SK-N-SH (cell line): ENCODE results near the gene POU2AF1. TPM values are rescaled to one million over a fixed set of nuclear protein-coding genes. Genes with fewer than 3 reads are reported as not detected.

Experiments
- CTCF ChIA-PET: fragments of 300-600, 350-600 bp; formaldehyde crosslinking; extraction: SDS; loops from one replicate; lab custom pipeline; 2021; lab: Yijun Ruan, JAX
- POLR2A ChIA-PET: fragments of 350-600 bp; sonication (Branson Sonifier 250); formaldehyde crosslinking; extraction: SDS; loops from one replicate; lab custom pipeline; 2020; ENCODE audit warnings: antibody characterized with exemption, inconsistent platforms; lab: Yijun Ruan, JAX
- DNase-seq: peaks from one replicate; pipeline ENCODE4 v3.0.0; 2012
- H2AFZ ChIP-seq: fragments of 200-600 bp; sonication (generic); 2 replicates; pipeline ENCODE4 v1.8.1; 2016; ENCODE audit warnings: antibody characterized with exemption, mild to moderate bottlenecking, low read depth
- H3F3A ChIP-seq: fragments of 200-600 bp; sonication (generic); replicated peaks from 2 replicates; pipeline ENCODE3; 2016; ENCODE audit warnings: antibody characterized with exemption, mild to moderate bottlenecking; ENCODE audit not compliant: insufficient read depth
- H3K27ac ChIP-seq, 2 experiments: fragments of 200-500 bp in 1 of 2; fragments of 200-600 bp in 1 of 2; sonication (Bioruptor generic) in 1 of 2; sonication (generic), shearing (Covaris generic) in 1 of 2; 2 replicates each; pipeline versions ENCODE4 v1.5.1 to v1.6.1; 2014 to 2016; ENCODE audit warnings: low read depth in 2 of 2, inconsistent platforms in 1 of 2, low read length in 1 of 2, mild to moderate bottlenecking in 1 of 2, mixed read lengths in 1 of 2
- H3K27me3 ChIP-seq: fragments of 200-600 bp; sonication (generic), shearing (Covaris generic); 2 replicates; pipeline ENCODE4 v1.6.1; 2016; ENCODE audit warnings: mixed run types; ENCODE audit not compliant: insufficient read depth
- H3K36me3 ChIP-seq, 2 experiments: fragments of 200-500 bp in 1 of 2; fragments of 200-600 bp in 1 of 2; sonication (Bioruptor generic) in 1 of 2; sonication (generic) in 1 of 2; replicated peaks in 1 of 2; 2 replicates each; pipeline versions ENCODE3 to v1.5.1; 2014 to 2016; ENCODE audit warnings: low read length in 1 of 2, mild to moderate bottlenecking in 1 of 2; ENCODE audit not compliant: insufficient read depth in 2 of 2, control insufficient read depth in 1 of 2
- H3K4me1 ChIP-seq, 2 experiments: fragments of 200-500 bp in 1 of 2; fragments of 200-600 bp in 1 of 2; sonication (Bioruptor generic) in 1 of 2; sonication (generic), shearing (Covaris generic) in 1 of 2; 2 replicates each; pipeline versions ENCODE4 v1.5.1 to v1.6.1; 2014 to 2016; ENCODE audit warnings: low read depth in 1 of 2, low read length in 1 of 2, mixed run types in 1 of 2; ENCODE audit not compliant: insufficient read depth in 2 of 2, control insufficient read depth in 1 of 2
- H3K4me2 ChIP-seq: fragments of 200-600 bp; sonication (generic), shearing (Covaris generic); 2 replicates; pipeline ENCODE4 v1.6.1; 2017; ENCODE audit warnings: mixed run types
- H3K4me3 ChIP-seq, 2 experiments: fragments of 200-500 bp in 1 of 2; fragments of 200-600 bp in 1 of 2; sonication (Bioruptor generic) in 1 of 2; sonication (generic), shearing (Covaris generic) in 1 of 2; 2 replicates each; pipeline versions ENCODE4 v1.5.1 to v1.8.1; 2014 to 2016; ENCODE audit warnings: low read depth in 2 of 2, inconsistent platforms in 1 of 2, low read length in 1 of 2, mild to moderate bottlenecking in 1 of 2, mixed read lengths in 1 of 2, moderate library complexity in 1 of 2
- H3K79me2 ChIP-seq: fragments of 200-600 bp; sonication (generic); 2 replicates; pipeline ENCODE4 v1.8.1; 2017; ENCODE audit warnings: mild to moderate bottlenecking; ENCODE audit not compliant: insufficient read depth
- H3K9ac ChIP-seq: fragments of 200-600 bp; sonication (generic); 2 replicates; pipeline ENCODE4 v1.6.1; 2017; ENCODE audit warnings: mixed run types
- H3K9me2 ChIP-seq: fragments of 200-600 bp; sonication (generic); 2 replicates; pipeline ENCODE4 v1.6.1; 2017; ENCODE audit warnings: mixed run types
- H3K9me3 ChIP-seq: fragments of 200-600 bp; sonication (generic); 2 replicates; pipeline ENCODE4 v1.6.1; 2017; ENCODE audit warnings: mixed run types, mild to moderate bottlenecking, moderate library complexity
- H4K20me1 ChIP-seq: fragments of 200-600 bp; sonication (generic); 2 replicates; pipeline ENCODE4 v1.6.1; 2017; ENCODE audit warnings: mild to moderate bottlenecking, mixed run types; ENCODE audit not compliant: insufficient read depth
- CHD2 ChIP-seq: fragments of 150-350 bp; IDR thresholded peaks from 2 replicates; pipeline ENCODE4 v1.6.1; 2018; ENCODE audit warnings: low read length; ENCODE audit not compliant: partially characterized antibody
- ELF1 ChIP-seq: IDR thresholded peaks from 2 replicates; pipeline ENCODE4 v1.4.0; 2012
- EP300 ChIP-seq, 2 experiments: IDR thresholded peaks; 2 replicates each; pipeline versions ENCODE4 v1.4.0 to v1.6.1; 2012; ENCODE audit warnings: borderline replicate concordance in 1 of 2, low read depth in 1 of 2, low read length in 1 of 2
- EZH2phosphoT487 ChIP-seq: fragments of 200-600 bp; sonication (generic); IDR thresholded peaks from 2 replicates; pipeline ENCODE4 v1.6.1; 2017; ENCODE audit warnings: low read depth, mixed run types, mild to moderate bottlenecking, antibody characterized with exemption, moderate library complexity, borderline replicate concordance
- FOSL2 ChIP-seq: IDR thresholded peaks from 2 replicates; pipeline ENCODE4 v1.4.0; 2012; ENCODE audit warnings: low read depth, mild to moderate bottlenecking, moderate library complexity, borderline replicate concordance
- FOXJ3 ChIP-seq: sonication (generic); formaldehyde crosslinking; IDR thresholded peaks from 2 replicates; pipeline ENCODE4 v1.5.1; 2020; ENCODE audit warnings: mild to moderate bottlenecking, missing genetic modification reagents
- GABPA ChIP-seq: IDR thresholded peaks from 2 replicates; pipeline ENCODE4 v1.4.0; 2012; ENCODE audit warnings: low read depth, mild to moderate bottlenecking
- GATA2 ChIP-seq: sonication (generic); formaldehyde crosslinking; IDR thresholded peaks from 2 replicates; pipeline ENCODE4 v1.5.0; 2020; ENCODE audit warnings: mild to moderate bottlenecking, missing genetic modification reagents
- JUND ChIP-seq: IDR thresholded peaks from 2 replicates; pipeline ENCODE4 v1.4.0; 2012
- MEF2A ChIP-seq: IDR thresholded peaks from 2 replicates; pipeline ENCODE4 v1.4.0; 2012; ENCODE audit warnings: low read depth, borderline replicate concordance
- POLR2AphosphoS5 ChIP-seq: IDR thresholded peaks from 2 replicates; pipeline ENCODE4 v1.6.1; 2012; ENCODE audit warnings: low read depth, low read length
- RAD21 ChIP-seq: IDR thresholded peaks from 2 replicates; pipeline ENCODE4 v1.6.1; 2012; ENCODE audit warnings: mild to moderate bottlenecking, low read length
- RCOR1 ChIP-seq: fragments of 150-350 bp; IDR thresholded peaks from 2 replicates; pipeline ENCODE4 v1.6.1; 2017; ENCODE audit warnings: antibody characterized with exemption, low read length
- RFX5 ChIP-seq: IDR thresholded peaks from 2 replicates; pipeline ENCODE4 v1.6.1; 2012; ENCODE audit warnings: mild to moderate bottlenecking, improper control_type of control experiment, low read length
- SIN3A ChIP-seq: IDR thresholded peaks from 2 replicates; pipeline ENCODE4 v1.6.1; 2012; ENCODE audit warnings: low read depth, mild to moderate bottlenecking, low read length, moderate library complexity, borderline replicate concordance
- SMC3 ChIP-seq: IDR thresholded peaks from 2 replicates; pipeline ENCODE4 v1.6.1; 2012; ENCODE audit warnings: low read depth, low read length, improper control_type of control experiment
- TAF1 ChIP-seq: IDR thresholded peaks from 2 replicates; pipeline ENCODE4 v1.6.1; 2012; ENCODE audit warnings: low read depth, mild to moderate bottlenecking, low read length, moderate library complexity, borderline replicate concordance
- TCF12 ChIP-seq: IDR thresholded peaks from 2 replicates; pipeline ENCODE4 v1.4.0; 2012
- TEAD4 ChIP-seq: IDR thresholded peaks from 2 replicates; pipeline ENCODE4 v1.4.0; 2012; ENCODE audit warnings: mild to moderate bottlenecking, borderline replicate concordance; ENCODE audit not compliant: insufficient read depth
- WGBS: methylation state at CpG from one replicate; pipeline ENCODE4 v1.1.6; 2017; ENCODE audit warnings: low lambda C conversion rate; 5-methylcytosine and 5-hydroxymethylcytosine counted together
- polyA plus RNA-seq, 3 experiments: library from polyadenylated mRNA; depleted of rRNA; stranded (reverse); fragments of >200 nt; gene quantifications; 2 replicates each; pipeline ENCODE4 v1.2.3, GENCODE V29; 2012

The POU2AF1 gene
- polyA plus RNA-seq, 1 of the 3 experiments (the other 2 are of a cell fraction): 0.07 TPM

DNA sequence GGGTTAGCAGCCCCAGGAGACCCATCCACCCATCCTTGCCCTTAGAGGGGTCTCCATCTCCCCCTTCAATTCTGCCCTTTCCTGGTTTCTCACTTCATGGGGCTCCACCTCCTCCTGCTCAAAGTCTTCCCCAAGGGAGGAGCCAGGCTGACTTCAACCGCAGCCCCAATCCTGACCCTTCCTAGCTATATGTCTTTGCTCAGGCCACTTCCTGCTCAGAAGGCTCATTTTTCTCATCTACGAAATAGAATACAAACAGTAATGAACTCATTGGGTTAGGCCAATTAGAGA is 24.5 kb downstream of the POU2AF1 start:
- no peaks in the 10 kb centered on the region for H3K9me2 ChIP-seq
- H2AFZ ChIP-seq: no peak overlapping the region
- 75% methylated on average over 2 of the region's 2 CpGs for WGBS
- CTCF ChIA-PET: interaction anchor here (0.5 to 2.0 kb wide), 3 partner anchors 11 to 74 kb away, joined by 3 to 8 read pairs (median 3); no protein-coding TSS in a partner anchor
- H3K36me3 ChIP-seq: no peaks in the 10 kb centered on the region
- H3K9ac ChIP-seq: no peak overlapping the region
- no peaks in the 10 kb centered on the region for H3K79me2 ChIP-seq
- H3K9me3 ChIP-seq: no peaks in the 10 kb centered on the region
- TF ChIP-seq FOXJ3: no peak
- TF ChIP-seq SIN3A: no peak
- no peak for TF ChIP-seq SMC3
- TF ChIP-seq GABPA: no peak
- no peak for TF ChIP-seq RAD21
- TF ChIP-seq TAF1: no peak
- TF ChIP-seq RFX5: no peak
- no peak for TF ChIP-seq EP300 (IDR thresholded peaks at IDR 0.05; ENCODE audit: borderline replicate concordance in 1 of 2, low read depth in 1 of 2, low read length in 1 of 2)
- TF ChIP-seq MEF2A: no peak
- no peak for TF ChIP-seq POLR2AphosphoS5
- no peak for TF ChIP-seq GATA2 (CRISPR knock-in tag)
- H3K4me2 ChIP-seq: no peak overlapping the region
- no peak for DNase-seq
- no peaks in the 10 kb centered on the region for H4K20me1 ChIP-seq
- H3K27me3 ChIP-seq: no peaks in the 10 kb centered on the region
- no peaks in the 10 kb centered on the region for H3K4me1 ChIP-seq
- no peaks in the 10 kb centered on the region for H3F3A ChIP-seq
- H3K4me3 ChIP-seq: no peak overlapping the region
- POLR2A ChIA-PET: no interaction called here
- H3K27ac ChIP-seq: no peak overlapping the region

DNA sequence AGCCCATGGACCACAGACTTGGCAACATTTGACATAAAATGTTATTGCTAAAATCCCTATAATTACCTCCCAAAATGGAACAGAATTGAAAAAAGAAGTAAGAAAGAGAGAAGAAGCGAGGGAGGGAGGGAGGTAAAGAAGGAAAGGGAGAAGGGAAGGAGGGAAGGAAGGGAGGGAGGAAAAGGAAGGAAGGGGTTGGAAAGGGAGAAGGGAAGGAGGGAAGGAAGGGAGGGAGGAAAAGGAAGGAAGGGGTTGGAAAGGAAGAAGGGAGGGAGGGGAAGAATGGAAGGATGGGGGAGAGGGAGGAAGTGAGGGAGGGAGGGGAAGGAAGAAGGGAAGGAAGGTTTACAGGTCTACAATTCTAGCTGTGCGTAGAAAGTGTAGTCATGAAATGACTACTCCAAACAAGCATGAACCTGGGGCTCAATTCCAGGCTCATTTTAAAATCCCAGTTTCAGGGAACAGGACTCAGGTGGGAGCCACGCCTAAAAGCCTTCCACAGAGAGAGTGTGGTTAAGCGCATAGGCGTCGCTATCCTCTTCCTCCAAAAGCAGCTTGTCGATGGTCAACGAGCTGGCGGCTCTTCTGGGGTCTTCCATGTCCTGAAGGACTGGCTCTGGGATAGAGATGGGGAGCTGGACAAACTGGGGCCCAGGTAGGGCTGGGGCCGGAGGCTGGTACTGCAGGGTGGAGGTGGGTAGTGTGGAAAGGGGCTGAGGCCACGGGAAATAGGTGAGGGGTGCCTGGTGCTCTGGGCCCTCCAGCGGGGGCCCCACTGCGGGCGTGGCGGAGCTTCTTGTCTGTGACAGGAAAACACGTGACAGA is 25.1 kb downstream of the POU2AF1 start:
- Histone ChIP-seq H3K9me2 (no peaks in the 10 kb centered on the region), H3K79me2 (no peaks in the 10 kb centered on the region), H3K9ac (no peak overlapping the region), H3K27me3 (no peaks in the 10 kb centered on the region), H3K9me3 (no peaks in the 10 kb centered on the region), H3K27ac (no peak overlapping the region), H3F3A (no peaks in the 10 kb centered on the region), H4K20me1 (no peaks in the 10 kb centered on the region), H3K36me3 (no peaks in the 10 kb centered on the region), H3K4me2 (no peak overlapping the region), H3K4me3 (no peak overlapping the region), H3K4me1 (no peaks in the 10 kb centered on the region), H2AFZ (no peak overlapping the region)
- ChIA-PET POLR2A (no interaction called here), CTCF (interaction anchor here (0.5 to 2.0 kb wide), 3 partner anchors 11 to 75 kb away, joined by 3 to 8 read pairs (median 3); no protein-coding TSS in a partner anchor)
- DNase-seq: no peak
- TF ChIP-seq TAF1 (no peak), TEAD4 (no peak), MEF2A (no peak), RCOR1 (no peak), TCF12 (no peak), FOSL2 (no peak), CHD2 (no peak), EZH2phosphoT487 (no peak), GATA2 (CRISPR knock-in tag) (no peak), ELF1 (no peak), JUND (no peak)
- WGBS: 68% methylated on average over 12 of the region's 16 CpGs
